ENCODE results near the gene FBXW5.

GRCh38 chr9:136926154-136926704, 18.3 kb downstream of the FBXW5 start:
- TF ChIP-seq CTCF (IDR thresholded peaks at IDR 0.05) (no peak; the same call in 1 of the 2 replicates), SIN3A (IDR thresholded peaks at IDR 0.05; ENCODE audit: borderline replicate concordance, insufficient read depth, low read depth, low read length) (no peak)
